Stimulated activated naive CD4-positive, alpha-beta T cell treated with Interleukin-2 at 50 U/mL for 16 hours (primary cell): ENCODE results near the gene ADGRL3.

ENCODE experiments used
- DNase-seq: peaks from one replicate; lab custom pipeline; 2025; lab: John Stamatoyannopoulos, UW

The ADGRL3 gene

GRCh38 chr4:61200187-61200915 lies at the start of gene ADGRL3:
Gene ADGRL3, plus strand, starts transcription at chr4:61200326.
- no peak for DNase-seq

GRCh38 chr4:61152433-61152832 lies 47.7 kb upstream of the ADGRL3 start:
- no peak for DNase-seq

- no peak for DNase-seq
Measured at GRCh38 chr4:61160478-61160877, 39.6 kb upstream of the ADGRL3 start.

- no peak for DNase-seq
Measured at GRCh38 chr4:61162116-61162515, 38.0 kb upstream of the ADGRL3 start.

GRCh38 chr4:61173799-61174198 lies 26.3 kb upstream of the ADGRL3 start:
- no peak for DNase-seq

GRCh38 chr4:61175495-61175894 lies 24.6 kb upstream of the ADGRL3 start:
- no peak for DNase-seq

- DNase-seq, result no peak
Measured at GRCh38 chr4:61177367-61177766, 22.8 kb upstream of the ADGRL3 start.

GRCh38 chr4:61180405-61180804 lies 19.7 kb upstream of the ADGRL3 start:
- no peak for DNase-seq

- no peak for DNase-seq
Measured at GRCh38 chr4:61182915-61183314, 17.2 kb upstream of the ADGRL3 start.

- DNase-seq, result no peak
Measured at GRCh38 chr4:61185288-61185687, 14.8 kb upstream of the ADGRL3 start.

GRCh38 chr4:61192392-61192791 lies 7.7 kb upstream of the ADGRL3 start:
- DNase-seq, result no peak

- DNase-seq, result no peak
Measured at GRCh38 chr4:61193863-61194262, 6.3 kb upstream of the ADGRL3 start.

GRCh38 chr4:61194571-61194970 lies 5.6 kb upstream of the ADGRL3 start:
- DNase-seq, result no peak

- DNase-seq, result no peak
Measured at GRCh38 chr4:61195101-61195500, 5.0 kb upstream of the ADGRL3 start.

GRCh38 chr4:61198686-61199085 lies 1.4 kb upstream of the ADGRL3 start:
- DNase-seq, result no peak

- no peak for DNase-seq
Measured at GRCh38 chr4:61199873-61200186, 296 bp upstream of the ADGRL3 start.

GRCh38 chr4:61200916-61201526 lies 895 bp downstream of the ADGRL3 start:
- no peak for DNase-seq

- no peak for DNase-seq
Measured at GRCh38 chr4:61201561-61201960, 1.4 kb downstream of the ADGRL3 start.

- DNase-seq, result no peak
Measured at GRCh38 chr4:61201961-61202637, 2.0 kb downstream of the ADGRL3 start.

- no peak for DNase-seq
Measured at GRCh38 chr4:61202638-61203435, 2.7 kb downstream of the ADGRL3 start.

GRCh38 chr4:61203436-61203790 lies 3.3 kb downstream of the ADGRL3 start:
- DNase-seq, result no peak

GRCh38 chr4:61204353-61205060 lies 4.4 kb downstream of the ADGRL3 start:
- DNase-seq, result no peak
